ENCODE measurements around the gene AMPD3.

GRCh38 chr11:10520562-10520961 lies 65.5 kb downstream of the AMPD3 start:
- TF ChIP-seq POLR2A (IDR thresholded peaks at IDR 0.05) (no peak), CTCF (IDR thresholded peaks at IDR 0.05) (no peak), POLR2AphosphoS5 (IDR thresholded peaks at IDR 0.05) (no peak)
